BE2C (cell line): Measurements from ENCODE around the gene ACTR1B.

Experiments
- DNase-seq: peaks from one replicate; pipeline ENCODE4 v3.0.0-alpha.2; 2020
- H3K27me3 ChIP-seq: fragments of 250-450 bp; sonication (Bioruptor Pico); 2 replicates; pipeline ENCODE4 v1.5.1; 2020; ENCODE audit warnings: mild to moderate bottlenecking
- H3K36me3 ChIP-seq: fragments of 250-450 bp; sonication (Bioruptor Pico); 2 replicates; pipeline ENCODE4 v1.5.1; 2020; ENCODE audit warnings: mild to moderate bottlenecking
- H3K4me1 ChIP-seq: fragments of 250-450 bp; sonication (Bioruptor Pico); 2 replicates; pipeline ENCODE4 v1.5.1; 2020
- H3K4me3 ChIP-seq: 2 replicates; pipeline ENCODE4 v1.5.1; 2011; ENCODE audit warnings: low read depth, low read length
- H3K9me3 ChIP-seq: fragments of 250-450 bp; sonication (Bioruptor Pico); 2 replicates; pipeline ENCODE4 v1.5.1; 2020
- CTCF ChIP-seq: IDR thresholded peaks from 2 replicates; pipeline ENCODE4 v1.5.1; 2012; ENCODE audit warnings: mild to moderate bottlenecking, low read depth, low read length

Gene ACTR1B

GRCh38 chr2:97701851-97702465 is 38.1 kb upstream of the ACTR1B start:
- H3K9me3 ChIP-seq = no peaks in the 10 kb centered on the region
- H3K36me3 ChIP-seq = no peaks in the 10 kb centered on the region
- H3K4me1 ChIP-seq = no peaks in the 10 kb centered on the region
- DNase-seq = no peak
- TF ChIP-seq CTCF = no peak
- H3K4me3 ChIP-seq = no peak overlapping the region
- H3K27me3 ChIP-seq = no peaks in the 10 kb centered on the region

GRCh38 chr2:97701186-97701585 is 37.3 kb upstream of the ACTR1B start:
- DNase-seq = no peak
- no peak overlapping the region for H3K4me3 ChIP-seq
- no peaks in the 10 kb centered on the region for H3K4me1 ChIP-seq
- no peaks in the 10 kb centered on the region for H3K9me3 ChIP-seq
- H3K27me3 ChIP-seq = no peaks in the 10 kb centered on the region
- H3K36me3 ChIP-seq = no peaks in the 10 kb centered on the region
- no peak for TF ChIP-seq CTCF

- Histone ChIP-seq H3K4me1 (no peaks in the 10 kb centered on the region), H3K9me3 (no peaks in the 10 kb centered on the region), H3K27me3 (no peaks in the 10 kb centered on the region), H3K4me3 (no peak overlapping the region), H3K36me3 (no peaks in the 10 kb centered on the region)
- TF ChIP-seq CTCF = peak; percentile 58
- DNase-seq = peak; percentile 57
Measured at GRCh38 chr2:97699765-97700444, 36.1 kb upstream of the ACTR1B start.

- Histone ChIP-seq H3K36me3 (no peaks in the 10 kb centered on the region), H3K4me1 (no peaks in the 10 kb centered on the region), H3K9me3 (no peaks in the 10 kb centered on the region), H3K4me3 (no peak overlapping the region), H3K27me3 (no peaks in the 10 kb centered on the region)
- TF ChIP-seq CTCF = no peak
- DNase-seq = no peak
Measured at GRCh38 chr2:97698530-97698929, 34.7 kb upstream of the ACTR1B start.

- TF ChIP-seq CTCF = peak; percentile 74
- H3K4me3 ChIP-seq = no peak overlapping the region
Measured at GRCh38 chr2:97697252-97698235, 33.7 kb upstream of the ACTR1B start.

More at GRCh38 chr2:97697252-97698235, 33.7 kb upstream of the ACTR1B start:
- Histone ChIP-seq H3K36me3 (no peaks in the 10 kb centered on the region), H3K9me3 (no peaks in the 10 kb centered on the region), H3K4me1 (no peaks in the 10 kb centered on the region), H3K27me3 (no peaks in the 10 kb centered on the region)
- DNase-seq = peak; percentile 79
